Measurements from ENCODE around the gene AHI1.

The AHI1 gene

GRCh38 chr6:135474362-135474761 lies 23.2 kb downstream of the AHI1 start:
- CTCF ChIA-PET = interaction anchor here (1.9 to 3.0 kb wide), 2 partner anchors 20 to 752 kb away, joined by 4 to 13 read pairs; no protein-coding TSS in a partner anchor
- DNase-seq (ENCODE audit: extremely low spot score) = no peak
- TF ChIP-seq, protein P1, sequence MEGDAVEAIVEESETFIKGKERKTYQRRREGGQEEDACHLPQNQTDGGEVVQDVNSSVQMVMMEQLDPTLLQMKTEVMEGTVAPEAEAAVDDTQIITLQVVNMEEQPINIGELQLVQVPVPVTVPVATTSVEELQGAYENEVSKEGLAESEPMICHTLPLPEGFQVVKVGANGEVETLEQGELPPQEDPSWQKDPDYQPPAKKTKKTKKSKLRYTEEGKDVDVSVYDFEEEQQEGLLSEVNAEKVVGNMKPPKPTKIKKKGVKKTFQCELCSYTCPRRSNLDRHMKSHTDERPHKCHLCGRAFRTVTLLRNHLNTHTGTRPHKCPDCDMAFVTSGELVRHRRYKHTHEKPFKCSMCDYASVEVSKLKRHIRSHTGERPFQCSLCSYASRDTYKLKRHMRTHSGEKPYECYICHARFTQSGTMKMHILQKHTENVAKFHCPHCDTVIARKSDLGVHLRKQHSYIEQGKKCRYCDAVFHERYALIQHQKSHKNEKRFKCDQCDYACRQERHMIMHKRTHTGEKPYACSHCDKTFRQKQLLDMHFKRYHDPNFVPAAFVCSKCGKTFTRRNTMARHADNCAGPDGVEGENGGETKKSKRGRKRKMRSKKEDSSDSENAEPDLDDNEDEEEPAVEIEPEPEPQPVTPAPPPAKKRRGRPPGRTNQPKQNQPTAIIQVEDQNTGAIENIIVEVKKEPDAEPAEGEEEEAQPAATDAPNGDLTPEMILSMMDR (IDR thresholded peaks at IDR 0.05; ENCODE audit: control extremely low read depth, extremely low read depth, low read depth, missing control alignments) = no peak
- POLR2A ChIA-PET = no interaction called here

GRCh38 chr6:135465903-135466302 lies 31.6 kb downstream of the AHI1 start:
- DNase-seq (ENCODE audit: extremely low spot score) = no peak
- ChIA-PET CTCF (interaction anchor here (1.6 to 1.8 kb wide), 2 partner anchors 12 to 444 kb away, joined by 4 to 6 read pairs; no protein-coding TSS in a partner anchor), POLR2A (no interaction called here)
- TF ChIP-seq, protein P1 (IDR thresholded peaks at IDR 0.05; ENCODE audit: control extremely low read depth, extremely low read depth, low read depth, missing control alignments) = no peak

DNA sequence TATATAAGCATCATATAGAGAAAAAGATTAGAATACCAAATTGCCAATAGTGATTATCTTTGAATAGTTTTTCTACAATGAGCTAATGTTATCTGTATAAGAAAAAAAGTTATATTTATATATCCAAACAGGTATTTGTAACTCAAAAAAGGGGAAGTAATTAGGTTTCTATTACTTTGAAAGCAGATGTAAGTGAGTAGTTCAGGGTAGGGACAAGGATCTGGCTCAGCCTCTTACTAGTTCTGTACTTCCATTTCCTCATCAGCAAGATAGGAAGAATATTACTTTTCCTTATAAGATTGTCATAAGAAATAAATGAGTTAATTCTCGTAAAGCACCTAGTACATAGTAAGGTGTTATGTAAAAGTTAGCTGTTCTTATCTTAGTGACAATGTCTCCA lies 32.2 kb downstream of the AHI1 start:
- DNase-seq (ENCODE audit: extremely low spot score) = peak; percentile 35
- POLR2A ChIA-PET = no interaction called here
- CTCF ChIA-PET = interaction anchor here (1.1 to 1.8 kb wide), 6 partner anchors 12 to 445 kb away, joined by 3 to 6 read pairs (median 4); no protein-coding TSS in a partner anchor
- TF ChIP-seq, protein P1 (IDR thresholded peaks at IDR 0.05; ENCODE audit: control extremely low read depth, extremely low read depth, low read depth, missing control alignments) = no peak

- ChIA-PET POLR2A (no interaction called here), CTCF (interaction anchor here (0.9 to 1.8 kb wide), 10 partner anchors 9 to 786 kb away, joined by 3 to 6 read pairs (median 4); no protein-coding TSS in a partner anchor)
- DNase-seq (ENCODE audit: extremely low spot score) = peak; percentile 41
- TF ChIP-seq, protein P1 (IDR thresholded peaks at IDR 0.05; ENCODE audit: control extremely low read depth, extremely low read depth, low read depth, missing control alignments) = no peak
These were observed 32.9 kb downstream of the AHI1 start for GRCh38 chr6:135464634-135465033.

DNA sequence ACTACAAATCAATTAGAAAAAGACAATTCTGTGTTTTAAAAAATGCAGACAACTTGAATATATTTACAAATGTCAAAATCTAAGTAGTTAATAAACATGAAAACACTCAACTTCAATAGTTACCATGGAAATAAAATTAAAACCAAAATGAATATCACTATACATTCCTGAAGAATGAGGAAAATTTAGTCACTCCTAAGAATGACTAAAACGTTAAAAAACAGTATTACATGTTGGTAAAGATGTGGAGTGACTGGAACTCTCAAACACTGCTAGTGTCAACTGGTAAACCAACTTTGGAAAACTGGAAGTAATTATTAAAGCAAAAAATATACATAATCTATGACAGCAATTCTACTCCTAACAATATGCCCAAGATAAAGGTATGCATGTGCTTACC lies 36.3 kb downstream of the AHI1 start:
- no peak for DNase-seq (ENCODE audit: extremely low spot score)
- CTCF ChIA-PET = interaction anchor here (1.0 kb wide), 1 partner anchor 11 kb away, joined by 4 read pairs; no protein-coding TSS in a partner anchor
- POLR2A ChIA-PET = no interaction called here
- TF ChIP-seq, protein P1 (IDR thresholded peaks at IDR 0.05; ENCODE audit: control extremely low read depth, extremely low read depth, low read depth, missing control alignments) = no peak

GRCh38 chr6:135458051-135458450 lies 39.5 kb downstream of the AHI1 start:
- TF ChIP-seq, protein P1 (IDR thresholded peaks at IDR 0.05; ENCODE audit: control extremely low read depth, extremely low read depth, low read depth, missing control alignments) = no peak
- no peak for DNase-seq (ENCODE audit: extremely low spot score)
- ChIA-PET CTCF (no interaction called here), POLR2A (no interaction called here)
